Measurements from ENCODE around the gene CDC14C. TPM values are rescaled to one million over a fixed set of nuclear protein-coding genes. Genes with fewer than 3 reads are reported as not detected.
A peak's percentile ranks its signal among the peaks of the same experiment; 100 is the strongest.

CDC14C gene
- total and polyA plus RNA-seq, 2 donors (not counting 1 experiment from before 2014, with no cell fraction given), result 0.14 to 0.17 TPM

GRCh38 chr7:48938539-48939295 is 14.4 kb downstream of the CDC14C start:
- no peak overlapping the region for H3K27ac ChIP-seq (ENCODE audit: insufficient read depth, low read length)
- H3K27me3 ChIP-seq (ENCODE audit: control insufficient read depth, insufficient read depth, low read length), result no peaks in the 10 kb centered on the region
- H4K20me1 ChIP-seq (ENCODE audit: control insufficient read depth, extremely low read depth, insufficient read depth, low read length), result no peaks in the 10 kb centered on the region
- H3K9ac ChIP-seq (ENCODE audit: insufficient read depth, low read length), result no peak overlapping the region
- H3K79me2 ChIP-seq (ENCODE audit: control insufficient read depth, insufficient read depth, low read length), result no peaks in the 10 kb centered on the region
- H3K4me1 ChIP-seq (ENCODE audit: control insufficient read depth, extremely low read depth, insufficient read depth, low read length), result no peaks in the 10 kb centered on the region
- DNase-seq (ENCODE audit: low read depth in 2 of 2), result peak; percentile 53 to 88
- no peaks in the 10 kb centered on the region for H3K9me3 ChIP-seq (ENCODE audit: control insufficient read depth, insufficient read depth, low read depth, low read length)
- H2AFZ ChIP-seq (ENCODE audit: low read length), result no peak overlapping the region
- TF ChIP-seq CTCF (conservative IDR thresholded peaks at IDR 0.05 in 1 of 2, IDR thresholded peaks at IDR 0.05 in 1 of 2; ENCODE audit: low read depth in 1 of 2, low read length in 2 of 2) (no peak), EZH2 (IDR thresholded peaks at IDR 0.05; ENCODE audit: low read length, missing control alignments) (no peak)
- no peak overlapping the region for H3K4me2 ChIP-seq (ENCODE audit: extremely low read depth, insufficient read depth, low read length)
- H3K36me3 ChIP-seq (ENCODE audit: control insufficient read depth, insufficient read depth, low read length), result no peaks in the 10 kb centered on the region
- no peak overlapping the region for H3K4me3 ChIP-seq (replicated peaks in 1 of 4; ENCODE audit: control extremely low read depth in 1 of 4, insufficient read depth in 1 of 4, low read depth in 3 of 4, low read length in 4 of 4)

DNA sequence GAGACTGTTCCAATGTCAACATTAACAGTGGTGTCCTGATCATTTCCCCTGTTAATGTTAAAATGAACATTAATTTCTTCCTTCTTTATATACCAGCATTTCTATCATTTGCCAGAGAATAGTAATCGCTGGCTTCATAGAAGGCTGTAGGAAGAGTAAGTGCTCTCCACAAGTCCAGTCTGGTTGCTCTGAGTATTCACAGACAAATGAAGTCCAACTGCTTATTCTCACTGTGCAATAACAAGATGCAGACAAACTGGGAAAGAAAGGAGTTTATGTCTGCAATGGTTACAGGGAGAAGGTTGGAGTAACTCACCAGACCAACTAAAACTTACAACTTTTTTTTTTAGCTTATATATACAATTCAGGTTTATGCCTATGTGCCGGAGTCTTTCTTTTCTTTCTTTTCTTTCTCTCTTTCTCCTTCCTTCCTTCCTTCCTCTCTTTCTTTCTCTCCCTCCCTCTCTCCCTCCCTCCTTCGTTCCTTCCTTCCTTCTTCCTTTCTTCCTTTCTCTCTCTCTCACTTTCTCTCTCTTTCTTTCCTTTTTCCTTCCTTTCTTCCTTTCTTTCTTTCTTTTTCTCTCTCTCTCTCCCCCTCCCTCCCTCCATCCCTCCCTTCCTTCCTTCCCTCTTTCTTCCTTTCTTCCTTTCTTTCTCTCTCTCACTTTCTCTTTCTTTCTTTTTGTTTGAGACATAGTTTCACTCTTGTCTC is 19.1 kb downstream of the CDC14C start:
- H3K9ac ChIP-seq (ENCODE audit: insufficient read depth, low read length), result no peak overlapping the region
- H3K4me3 ChIP-seq (replicated peaks in 1 of 4; ENCODE audit: control extremely low read depth in 1 of 4, insufficient read depth in 1 of 4, low read depth in 3 of 4, low read length in 4 of 4), result no peak overlapping the region
- DNase-seq (ENCODE audit: low read depth in 2 of 2), result no peak
- H3K36me3 ChIP-seq (ENCODE audit: control insufficient read depth, insufficient read depth, low read length), result no peaks in the 10 kb centered on the region
- TF ChIP-seq CTCF (conservative IDR thresholded peaks at IDR 0.05 in 1 of 2, IDR thresholded peaks at IDR 0.05 in 1 of 2; ENCODE audit: low read depth in 1 of 2, low read length in 2 of 2) (no peak), EZH2 (IDR thresholded peaks at IDR 0.05; ENCODE audit: low read length, missing control alignments) (no peak)
- H3K27ac ChIP-seq (ENCODE audit: insufficient read depth, low read length), result no peak overlapping the region
- no peak overlapping the region for H2AFZ ChIP-seq (ENCODE audit: low read length)
- H4K20me1 ChIP-seq (ENCODE audit: control insufficient read depth, extremely low read depth, insufficient read depth, low read length), result no peaks in the 10 kb centered on the region
- no peaks in the 10 kb centered on the region for H3K27me3 ChIP-seq (ENCODE audit: control insufficient read depth, insufficient read depth, low read length)
- H3K79me2 ChIP-seq (ENCODE audit: control insufficient read depth, insufficient read depth, low read length), result no peaks in the 10 kb centered on the region
- no peak overlapping the region for H3K4me2 ChIP-seq (ENCODE audit: extremely low read depth, insufficient read depth, low read length)
- H3K9me3 ChIP-seq (ENCODE audit: control insufficient read depth, insufficient read depth, low read depth, low read length), result no peaks in the 10 kb centered on the region
- no peaks in the 10 kb centered on the region for H3K4me1 ChIP-seq (ENCODE audit: control insufficient read depth, extremely low read depth, insufficient read depth, low read length)

GRCh38 chr7:48955916-48956315 is 31.6 kb downstream of the CDC14C start:
- no peak for DNase-seq (ENCODE audit: low read depth in 2 of 2)
- Histone ChIP-seq H3K27me3 (ENCODE audit: control insufficient read depth, insufficient read depth, low read length) (no peaks in the 10 kb centered on the region), H3K79me2 (ENCODE audit: control insufficient read depth, insufficient read depth, low read length) (no peaks in the 10 kb centered on the region)

More at GRCh38 chr7:48955916-48956315, 31.6 kb downstream of the CDC14C start:
- no peaks in the 10 kb centered on the region for H4K20me1 ChIP-seq (ENCODE audit: control insufficient read depth, extremely low read depth, insufficient read depth, low read length)
- TF ChIP-seq EZH2 (IDR thresholded peaks at IDR 0.05; ENCODE audit: low read length, missing control alignments) (no peak), CTCF (conservative IDR thresholded peaks at IDR 0.05 in 1 of 2, IDR thresholded peaks at IDR 0.05 in 1 of 2; ENCODE audit: low read depth in 1 of 2, low read length in 2 of 2) (no peak)
- no peaks in the 10 kb centered on the region for H3K4me1 ChIP-seq (ENCODE audit: control insufficient read depth, extremely low read depth, insufficient read depth, low read length)
- no peak overlapping the region for H3K4me2 ChIP-seq (ENCODE audit: extremely low read depth, insufficient read depth, low read length)
- H3K36me3 ChIP-seq (ENCODE audit: control insufficient read depth, insufficient read depth, low read length), result no peaks in the 10 kb centered on the region
- no peaks in the 10 kb centered on the region for H3K9me3 ChIP-seq (ENCODE audit: control insufficient read depth, insufficient read depth, low read depth, low read length)
- H2AFZ ChIP-seq (ENCODE audit: low read length), result no peak overlapping the region
- no peak overlapping the region for H3K9ac ChIP-seq (ENCODE audit: insufficient read depth, low read length)
- no peak overlapping the region for H3K4me3 ChIP-seq (replicated peaks in 1 of 4; ENCODE audit: control extremely low read depth in 1 of 4, insufficient read depth in 1 of 4, low read depth in 3 of 4, low read length in 4 of 4)
- no peak overlapping the region for H3K27ac ChIP-seq (ENCODE audit: insufficient read depth, low read length)
